CD1c-positive myeloid dendritic cell (primary cell): ENCODE data around the gene MTCH2.
"Not testable (repeated sequence)": the region's sequence is repeated elsewhere in the genome, so short reads cannot be mapped to it uniquely, and the experiment has no call there.

Experiments used
- DNase-seq: peaks from one replicate; pipeline ENCODE4 v3.0.0-alpha.2; 2016; ENCODE audit errors: extremely low spot score

The MTCH2 gene

GRCh38 chr11:47642099-47642855 lies at the start of gene MTCH2:
MTCH2 (minus strand) TSS chr11:47642559; CDS start chr11:47642465, 94 bp downstream.
- DNase-seq, result peak; percentile 98

GRCh38 chr11:47691979-47692378 lies 49.6 kb upstream of the MTCH2 start:
- DNase-seq, result no peak

GRCh38 chr11:47689480-47689879 lies 47.1 kb upstream of the MTCH2 start:
- DNase-seq, result no peak

- DNase-seq, result no peak
Observed at GRCh38 chr11:47688991-47689390, 46.6 kb upstream of the MTCH2 start.

GRCh38 chr11:47688111-47688510 lies 45.8 kb upstream of the MTCH2 start:
- DNase-seq, result peak; percentile 9

GRCh38 chr11:47686704-47687103 lies 44.3 kb upstream of the MTCH2 start:
- not testable (repeated sequence) for DNase-seq

GRCh38 chr11:47686151-47686550 lies 43.8 kb upstream of the MTCH2 start:
- no peak for DNase-seq

- no peak for DNase-seq
Observed at GRCh38 chr11:47675851-47676250, 33.5 kb upstream of the MTCH2 start.

- no peak for DNase-seq
Observed at GRCh38 chr11:47672283-47672730, 29.9 kb upstream of the MTCH2 start.

GRCh38 chr11:47669856-47670255 lies 27.5 kb upstream of the MTCH2 start:
- DNase-seq, result no peak

- DNase-seq, result no peak
Observed at GRCh38 chr11:47668665-47669064, 26.3 kb upstream of the MTCH2 start.

- no peak for DNase-seq
Observed at GRCh38 chr11:47667555-47667954, 25.2 kb upstream of the MTCH2 start.

- no peak for DNase-seq
Observed at GRCh38 chr11:47667135-47667534, 24.8 kb upstream of the MTCH2 start.

- not testable (repeated sequence) for DNase-seq
Observed at GRCh38 chr11:47664936-47665335, 22.6 kb upstream of the MTCH2 start.

GRCh38 chr11:47661245-47661644 lies 18.9 kb upstream of the MTCH2 start:
- DNase-seq, result no peak

- no peak for DNase-seq
Observed at GRCh38 chr11:47659276-47659675, 16.9 kb upstream of the MTCH2 start.

GRCh38 chr11:47656260-47656885 lies 14.0 kb upstream of the MTCH2 start:
- DNase-seq, result no peak

GRCh38 chr11:47651818-47652469 lies 9.6 kb upstream of the MTCH2 start:
- DNase-seq, result no peak

GRCh38 chr11:47649276-47649675 lies 6.9 kb upstream of the MTCH2 start:
- no peak for DNase-seq

GRCh38 chr11:47646019-47646418 lies 3.7 kb upstream of the MTCH2 start:
- no peak for DNase-seq

GRCh38 chr11:47645500-47645899 lies 3.1 kb upstream of the MTCH2 start:
- no peak for DNase-seq

- no peak for DNase-seq
Observed at GRCh38 chr11:47641600-47642098, 710 bp downstream of the MTCH2 start.

- not testable (repeated sequence) for DNase-seq
Observed at GRCh38 chr11:47640506-47640905, 1.9 kb downstream of the MTCH2 start.
